ENCODE measurements around the gene ADGRG6. TPM values are rescaled to one million over a fixed set of nuclear protein-coding genes. Genes with fewer than 3 reads are reported as not detected.

Gene ADGRG6
- total RNA-seq, 4 donors from 2014 or later: 15.7 to 75.2 (median 19.2) TPM

DNA sequence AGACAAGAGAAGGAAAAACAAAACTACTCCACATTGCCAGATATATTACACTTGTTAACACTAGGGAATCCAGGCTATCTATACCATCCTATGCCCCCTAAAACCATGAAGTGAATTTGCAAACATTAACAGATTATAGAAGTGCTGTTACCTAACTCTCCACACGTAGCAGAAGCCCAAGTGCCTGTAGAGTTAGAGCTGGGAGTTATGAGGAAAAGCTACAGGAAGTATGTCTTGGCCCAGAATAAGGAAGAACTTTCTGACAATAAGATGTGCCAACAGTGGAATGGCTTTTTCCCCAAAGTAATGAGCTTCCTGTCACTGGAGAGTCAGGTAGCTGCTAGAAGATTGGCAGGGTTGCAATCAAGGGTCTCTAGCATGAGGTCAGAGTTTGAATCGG lies 32.5 kb downstream of the ADGRG6 start:
- Histone ChIP-seq H3K27ac (no peak overlapping the region), H3K4me3 (no peak overlapping the region), H3K9me3 (no peaks in the 10 kb centered on the region), H3K36me3 (no peaks in the 10 kb centered on the region), H3K4me1 (no peaks in the 10 kb centered on the region), H3K27me3 (no peaks in the 10 kb centered on the region)
- no peak for DNase-seq
- in situ Hi-C loops (cut with MboI; ENCODE audit: low pct_ligation_motif_present in 1 of 4, low pct_unique_long_range_greater_than_20kb in 1 of 4, low sequenced_read_pairs in 3 of 4): no loop called here
- TF ChIP-seq POLR2A (IDR thresholded peaks at IDR 0.05) (no peak), EP300 (IDR thresholded peaks at IDR 0.05; ENCODE audit: low read depth) (no peak), POLR2AphosphoS5 (IDR thresholded peaks at IDR 0.05) (no peak)
- TF ChIP-seq, protein P1, sequence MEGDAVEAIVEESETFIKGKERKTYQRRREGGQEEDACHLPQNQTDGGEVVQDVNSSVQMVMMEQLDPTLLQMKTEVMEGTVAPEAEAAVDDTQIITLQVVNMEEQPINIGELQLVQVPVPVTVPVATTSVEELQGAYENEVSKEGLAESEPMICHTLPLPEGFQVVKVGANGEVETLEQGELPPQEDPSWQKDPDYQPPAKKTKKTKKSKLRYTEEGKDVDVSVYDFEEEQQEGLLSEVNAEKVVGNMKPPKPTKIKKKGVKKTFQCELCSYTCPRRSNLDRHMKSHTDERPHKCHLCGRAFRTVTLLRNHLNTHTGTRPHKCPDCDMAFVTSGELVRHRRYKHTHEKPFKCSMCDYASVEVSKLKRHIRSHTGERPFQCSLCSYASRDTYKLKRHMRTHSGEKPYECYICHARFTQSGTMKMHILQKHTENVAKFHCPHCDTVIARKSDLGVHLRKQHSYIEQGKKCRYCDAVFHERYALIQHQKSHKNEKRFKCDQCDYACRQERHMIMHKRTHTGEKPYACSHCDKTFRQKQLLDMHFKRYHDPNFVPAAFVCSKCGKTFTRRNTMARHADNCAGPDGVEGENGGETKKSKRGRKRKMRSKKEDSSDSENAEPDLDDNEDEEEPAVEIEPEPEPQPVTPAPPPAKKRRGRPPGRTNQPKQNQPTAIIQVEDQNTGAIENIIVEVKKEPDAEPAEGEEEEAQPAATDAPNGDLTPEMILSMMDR (IDR thresholded peaks at IDR 0.05): no peak
- 53 to 71% methylated on average over 2 of the region's 2 CpGs for WGBS, 2 donors (ENCODE audit: low coverage in 1 of 2)
- intact Hi-C loops (cut with DNase I; ENCODE audit: low total_unique reads): no loop called here

- Histone ChIP-seq H3K27me3 (no peaks in the 10 kb centered on the region), H3K4me1 (no peaks in the 10 kb centered on the region), H3K9me3 (no peaks in the 10 kb centered on the region), H3K36me3 (no peaks in the 10 kb centered on the region), H3K27ac (no peak overlapping the region), H3K4me3 (no peak overlapping the region)
- 60 to 75% methylated on average over 2 of the region's 2 CpGs for WGBS, 2 donors (ENCODE audit: low coverage in 1 of 2)
- in situ Hi-C loops (cut with MboI; ENCODE audit: low pct_ligation_motif_present in 1 of 4, low pct_unique_long_range_greater_than_20kb in 1 of 4, low sequenced_read_pairs in 3 of 4) (no loop called here), intact Hi-C loops (cut with DNase I; ENCODE audit: low total_unique reads) (no loop called here)
- TF ChIP-seq POLR2AphosphoS5 (IDR thresholded peaks at IDR 0.05): no peak
- no peak for TF ChIP-seq POLR2A (IDR thresholded peaks at IDR 0.05)
- no peak for TF ChIP-seq EP300 (IDR thresholded peaks at IDR 0.05; ENCODE audit: low read depth)
- TF ChIP-seq, protein P1 (IDR thresholded peaks at IDR 0.05): no peak
- DNase-seq: no peak
These were observed 33.6 kb downstream of the ADGRG6 start for GRCh38 chr6:142335415-142335814.

GRCh38 chr6:142336183-142336582 lies 34.4 kb downstream of the ADGRG6 start:
- intact Hi-C loops (cut with DNase I; ENCODE audit: low total_unique reads) (no loop called here), in situ Hi-C loops (cut with MboI; ENCODE audit: low pct_ligation_motif_present in 1 of 4, low pct_unique_long_range_greater_than_20kb in 1 of 4, low sequenced_read_pairs in 3 of 4) (no loop called here)
- DNase-seq: no peak
- TF ChIP-seq POLR2AphosphoS5 (IDR thresholded peaks at IDR 0.05) (no peak), EP300 (IDR thresholded peaks at IDR 0.05; ENCODE audit: low read depth) (no peak), POLR2A (IDR thresholded peaks at IDR 0.05) (no peak)
- TF ChIP-seq, protein P1 (IDR thresholded peaks at IDR 0.05): no peak
- no peaks in the 10 kb centered on the region for H3K4me1 ChIP-seq
- H3K4me3 ChIP-seq: no peak overlapping the region
- no peak overlapping the region for H3K27ac ChIP-seq
- H3K36me3 ChIP-seq: no peaks in the 10 kb centered on the region
- no peaks in the 10 kb centered on the region for H3K9me3 ChIP-seq
- no peaks in the 10 kb centered on the region for H3K27me3 ChIP-seq

- Histone ChIP-seq H3K27me3 (no peaks in the 10 kb centered on the region), H3K27ac (no peak overlapping the region), H3K36me3 (no peaks in the 10 kb centered on the region), H3K9me3 (no peaks in the 10 kb centered on the region), H3K4me3 (no peak overlapping the region), H3K4me1 (no peaks in the 10 kb centered on the region)
- DNase-seq: no peak
- intact Hi-C loops (cut with DNase I; ENCODE audit: low total_unique reads) (no loop called here), in situ Hi-C loops (cut with MboI; ENCODE audit: low pct_ligation_motif_present in 1 of 4, low pct_unique_long_range_greater_than_20kb in 1 of 4, low sequenced_read_pairs in 3 of 4) (no loop called here)
- TF ChIP-seq POLR2A (IDR thresholded peaks at IDR 0.05) (no peak), EP300 (IDR thresholded peaks at IDR 0.05; ENCODE audit: low read depth) (no peak), POLR2AphosphoS5 (IDR thresholded peaks at IDR 0.05) (no peak)
- TF ChIP-seq, protein P1 (IDR thresholded peaks at IDR 0.05): no peak
- 74 to 100% methylated on average over 2 to 3 of the region's 3 CpGs for WGBS, 2 donors (ENCODE audit: low coverage in 1 of 2)
These were observed 35.0 kb downstream of the ADGRG6 start for GRCh38 chr6:142336787-142337186.
